ENCODE data around the gene SPA17. TPM values are rescaled to one million over a fixed set of nuclear protein-coding genes. Genes with fewer than 3 reads are reported as not detected.

SPA17 gene
- total RNA-seq (2013): 4.0 TPM
- polyA plus RNA-seq (1 to 10 TPM in 2 of 3 donors, under 1 TPM in 1; 0.75 to 6.7 (median 4.2) TPM), polyA minus RNA-seq (0.56 and 0.69 TPM in 2 replicates), total RNA-seq (0.17 to 4.3 (median 1.2) reads per million in 11 experiments)

DNA sequence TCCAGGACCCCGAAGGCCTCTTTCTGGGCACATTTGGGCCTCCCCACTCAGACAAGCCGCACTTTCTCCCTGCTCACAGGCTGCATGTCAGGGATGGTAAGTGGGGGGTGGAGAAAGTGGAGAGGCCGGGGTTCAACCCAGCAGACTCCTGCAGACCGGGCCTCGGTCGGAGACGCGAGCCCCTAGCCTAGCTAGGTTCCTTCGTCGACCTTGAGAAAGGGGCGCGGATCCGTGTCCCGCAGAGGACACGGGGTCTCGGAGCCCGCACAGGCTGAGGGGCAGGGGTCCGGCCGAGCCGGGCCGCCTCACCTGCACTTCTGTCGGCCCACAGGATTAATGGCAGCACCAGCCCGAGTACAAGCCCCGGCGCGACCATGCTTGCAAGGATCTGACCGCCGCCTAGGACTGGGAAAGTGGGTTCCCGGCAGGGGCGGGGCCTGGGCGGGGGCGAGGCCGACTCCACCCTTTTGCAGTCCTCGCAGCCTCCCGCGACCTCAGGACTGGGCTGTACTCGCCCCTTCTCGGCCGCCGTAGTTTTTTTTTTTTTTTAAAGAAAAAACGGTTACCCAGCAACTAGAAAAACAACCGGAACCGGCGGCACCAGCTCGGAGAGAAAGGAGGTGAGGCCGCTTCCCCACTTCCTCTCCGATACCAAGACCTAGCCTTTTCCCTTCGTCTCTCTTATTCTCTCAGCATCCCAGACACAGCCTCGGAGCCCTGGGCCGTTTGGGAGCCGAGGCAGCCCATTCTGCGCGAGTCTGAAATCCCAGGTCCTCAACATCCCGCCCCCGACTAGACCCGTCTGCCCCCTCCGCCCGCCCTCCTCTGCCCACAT is at the start of gene SPA17, which contains the start of gene SIAE:
TSS of gene SPA17 (plus strand) at position 572 of the 835 bp plus-strand sequence. CDS start 1,361 bp downstream, outside the sequence.
TSS of gene SIAE (minus strand) at position 407 of the 835 bp plus-strand sequence. CDS start at position 376, 31 bp downstream.
- Mint-ChIP-seq H3K36me3 (no peaks in the 10 kb centered on the region), H3K27ac (peak within 1 kb of the TSS; percentile 92 to 99 (median 97)), H3K4me1 (peaks cover 38% of the 10 kb centered on the region), H3K4me3 (peak within 1 kb of the TSS; percentile 88 to 93), H3K27me3 (ENCODE audit: low read depth in 3 of 3) (no peaks in the 10 kb centered on the region), H3K9me3 (peaks cover 0 to 2% (median 0%) of the 10 kb centered on the region in 7 donors)
- Histone ChIP-seq H2AFZ (ENCODE audit: insufficient read depth, low read depth, low read length, poor library complexity, severe bottlenecking) (peak within 1 kb of the TSS; percentile 99), H4K20me1 (ENCODE audit: insufficient read depth, low read length) (no peaks in the 10 kb centered on the region), H3K9ac (ENCODE audit: insufficient read depth, low read length, poor library complexity, severe bottlenecking) (peak within 1 kb of the TSS; percentile 71), H3K79me2 (ENCODE audit: insufficient read depth, low read length) (no peaks in the 10 kb centered on the region), H3K27ac (ENCODE audit: low read depth in 1 of 2, low read length in 2 of 2) (peak within 1 kb of the TSS; percentile 53 to 84), H3K4me2 (replicated peaks; ENCODE audit: extremely low read depth, low read length, poor library complexity, severe bottlenecking) (peak within 1 kb of the TSS; percentile 96), H3K4me3 (replicated peaks in 1 of 3; ENCODE audit: low read depth in 2 of 3, low read length in 3 of 3) (peak within 1 kb of the TSS; percentile 73 to 91 (median 78)), H3K36me3 (replicated peaks in 1 of 2; ENCODE audit: control insufficient read depth in 1 of 2, insufficient read depth in 2 of 2, low read length in 2 of 2) (no peaks in the 10 kb centered on the region), H3K4me1 (ENCODE audit: control insufficient read depth in 1 of 2, insufficient read depth in 2 of 2, low read length in 2 of 2) (peaks cover 35% of the 10 kb centered on the region in 2 donors), H3K27me3 (ENCODE audit: control insufficient read depth in 2 of 2, insufficient read depth in 2 of 2, low read length in 2 of 2) (no peaks in the 10 kb centered on the region), H3K9me3 (replicated peaks in 1 of 2; ENCODE audit: control insufficient read depth in 1 of 2, insufficient read depth in 1 of 2, low read length in 2 of 2) (no peaks in the 10 kb centered on the region)
- peak; percentile 87 to 92 (median 91) for DNase-seq
- intact Hi-C loops (cut with micrococcal nuclease): loop anchor here in 1 of 2 donors (5.0 kb wide), 1 partner anchor 129 kb away; the partner anchor contains the start of gene MSANTD2
- WGBS (ENCODE audit: insufficient coverage): under 1% methylated on average over 52 of the region's 58 CpGs
- TF ChIP-seq, protein P1, sequence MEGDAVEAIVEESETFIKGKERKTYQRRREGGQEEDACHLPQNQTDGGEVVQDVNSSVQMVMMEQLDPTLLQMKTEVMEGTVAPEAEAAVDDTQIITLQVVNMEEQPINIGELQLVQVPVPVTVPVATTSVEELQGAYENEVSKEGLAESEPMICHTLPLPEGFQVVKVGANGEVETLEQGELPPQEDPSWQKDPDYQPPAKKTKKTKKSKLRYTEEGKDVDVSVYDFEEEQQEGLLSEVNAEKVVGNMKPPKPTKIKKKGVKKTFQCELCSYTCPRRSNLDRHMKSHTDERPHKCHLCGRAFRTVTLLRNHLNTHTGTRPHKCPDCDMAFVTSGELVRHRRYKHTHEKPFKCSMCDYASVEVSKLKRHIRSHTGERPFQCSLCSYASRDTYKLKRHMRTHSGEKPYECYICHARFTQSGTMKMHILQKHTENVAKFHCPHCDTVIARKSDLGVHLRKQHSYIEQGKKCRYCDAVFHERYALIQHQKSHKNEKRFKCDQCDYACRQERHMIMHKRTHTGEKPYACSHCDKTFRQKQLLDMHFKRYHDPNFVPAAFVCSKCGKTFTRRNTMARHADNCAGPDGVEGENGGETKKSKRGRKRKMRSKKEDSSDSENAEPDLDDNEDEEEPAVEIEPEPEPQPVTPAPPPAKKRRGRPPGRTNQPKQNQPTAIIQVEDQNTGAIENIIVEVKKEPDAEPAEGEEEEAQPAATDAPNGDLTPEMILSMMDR (IDR thresholded peaks at IDR 0.05): no peak

DNA sequence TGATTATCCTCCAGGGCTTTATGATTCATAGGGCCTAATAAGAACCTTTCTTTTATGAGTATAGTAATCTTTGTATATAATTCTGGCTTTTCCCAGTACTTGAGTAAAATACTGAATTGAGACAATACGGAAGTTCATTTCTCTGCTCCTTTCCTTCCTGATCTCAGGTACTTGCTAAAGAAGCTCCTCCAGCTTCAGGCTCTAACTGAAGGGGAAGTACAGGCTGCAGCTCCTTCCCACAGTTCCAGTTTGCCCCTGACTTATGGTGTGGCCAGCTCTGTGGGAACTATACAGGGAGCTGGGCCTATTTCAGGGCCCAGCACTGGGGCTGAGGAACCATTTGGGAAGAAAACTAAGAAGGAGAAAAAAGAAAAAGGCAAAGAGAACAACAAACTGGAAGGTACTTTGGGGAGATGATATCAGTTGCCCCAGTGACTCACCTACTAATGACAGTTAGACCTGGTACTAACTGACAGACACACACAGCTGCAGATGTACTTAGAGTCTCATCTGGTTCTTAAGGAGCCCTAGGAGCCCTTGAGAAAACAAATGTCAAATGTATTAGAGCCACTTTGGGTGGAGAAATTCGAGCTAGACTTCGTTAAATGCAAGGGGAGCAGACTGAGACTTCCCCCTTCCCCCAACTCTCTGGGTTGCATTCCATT is 48.1 kb upstream of the SPA17 start:
- H2AFZ ChIP-seq (ENCODE audit: insufficient read depth, low read depth, low read length, poor library complexity, severe bottlenecking): no peak overlapping the region
- peaks cover 50 to 58% of the 10 kb centered on the region in 2 donors for H3K36me3 ChIP-seq (replicated peaks in 1 of 2; ENCODE audit: control insufficient read depth in 1 of 2, insufficient read depth in 2 of 2, low read length in 2 of 2)
- intact Hi-C loops (cut with micrococcal nuclease): no loop called here
- H3K27me3 ChIP-seq (ENCODE audit: control insufficient read depth in 2 of 2, insufficient read depth in 2 of 2, low read length in 2 of 2): no peaks in the 10 kb centered on the region
- no peak overlapping the region for H3K27ac ChIP-seq (ENCODE audit: low read depth in 1 of 2, low read length in 2 of 2)
- peaks cover 51% of the 10 kb centered on the region for H3K79me2 ChIP-seq (ENCODE audit: insufficient read depth, low read length)
- no peak overlapping the region for H3K4me3 ChIP-seq (replicated peaks in 1 of 3; ENCODE audit: low read depth in 2 of 3, low read length in 3 of 3)
- no peaks in the 10 kb centered on the region for H3K9me3 ChIP-seq (replicated peaks in 1 of 2; ENCODE audit: control insufficient read depth in 1 of 2, insufficient read depth in 1 of 2, low read length in 2 of 2)
- Mint-ChIP-seq H3K27ac (peak overlapping the region in 3 of 7 donors; percentile 15 to 83 (median 41)), H3K36me3 (peaks cover 42 to 47% of the 10 kb centered on the region in 2 donors), H3K4me3 (no peak overlapping the region), H3K4me1 (peaks cover 31% of the 10 kb centered on the region), H3K27me3 (ENCODE audit: low read depth in 3 of 3) (peaks cover 0 to 3% (median 2%) of the 10 kb centered on the region in 3 donors), H3K9me3 (peaks cover 0 to 2% (median 0%) of the 10 kb centered on the region in 7 donors)
- TF ChIP-seq, protein P1 (IDR thresholded peaks at IDR 0.05): no peak
- H3K4me2 ChIP-seq (replicated peaks; ENCODE audit: extremely low read depth, low read length, poor library complexity, severe bottlenecking): no peak overlapping the region
- WGBS (ENCODE audit: insufficient coverage): no CpG with 5 or more reads among the region's 3 CpGs
- peaks cover 59% of the 10 kb centered on the region for H4K20me1 ChIP-seq (ENCODE audit: insufficient read depth, low read length)
- no peak overlapping the region for H3K9ac ChIP-seq (ENCODE audit: insufficient read depth, low read length, poor library complexity, severe bottlenecking)
- H3K4me1 ChIP-seq (ENCODE audit: control insufficient read depth in 1 of 2, insufficient read depth in 2 of 2, low read length in 2 of 2): peaks cover 17 to 30% of the 10 kb centered on the region in 2 donors
- DNase-seq: no peak

Data from CD14-positive monocyte (primary cell).